HCT116 (cell line): Measurements from ENCODE around the gene SPDYE16. TPM values are rescaled to one million over a fixed set of nuclear protein-coding genes. Genes with fewer than 3 reads are reported as not detected.

Experiments
- ATAC-seq: fragments of 200-7000 bp; cut with Tn5 transposase; 2 replicates; pipeline ENCODE4 v1.9.1; 2020; ENCODE audit warnings: mild to moderate bottlenecking, moderate library complexity
- BruUV-seq: library from RNA; stranded (reverse); fragments of 400-500 nt; replicated peaks from 2 replicates; lab custom pipeline; 2021; lab: Mats Ljungman, UMichigan
- CTCF ChIA-PET: fragments of 300-600 bp; sonication (Branson Sonifier 250); formaldehyde crosslinking; loops from one replicate; lab custom pipeline; 2021; ENCODE audit warnings: antibody characterized with exemption; lab: Charles Lee
- POLR2A ChIA-PET: fragments of 300-600, 350-600 bp; sonication (Branson Sonifier 250); formaldehyde crosslinking; loops from one replicate; lab custom pipeline; 2021; ENCODE audit warnings: antibody characterized with exemption; lab: Charles Lee
- RAD21 ChIA-PET, 2 experiments: fragments of 300-600 bp; sonication (Branson Sonifier 250); formaldehyde crosslinking; loops; one replicate each; lab custom pipeline; 2023; ENCODE audit warnings: low total read pairs in 2 of 2; ENCODE audit not compliant: uncharacterized antibody in 2 of 2, unreplicated experiment in 2 of 2, low non-redundant PET in 1 of 2; lab: Charles Lee
- DNase-seq: peaks from one replicate; pipeline ENCODE4 v3.0.0-alpha.2; 2010; ENCODE audit warnings: low read depth, low spot score
- H2AFZ ChIP-seq: fragments of 200-600 bp; shearing (Covaris generic), sonication (generic); 2 replicates; pipeline ENCODE4 v1.6.1; 2017; ENCODE audit warnings: low read depth, mixed run types, mixed read lengths, antibody characterized with exemption, low read length; ENCODE audit not compliant: poor library complexity, severe bottlenecking
- H3K27ac ChIP-seq: 2 replicates; pipeline ENCODE4 v1.5.1; 2012; ENCODE audit warnings: low read depth, low read length
- H3K27me3 ChIP-seq: fragments of 200-600 bp; sonication (generic); 2 replicates; pipeline ENCODE4 v1.6.1; 2016; ENCODE audit warnings: mixed run types, low read length, mixed read lengths; ENCODE audit not compliant: insufficient read depth
- H3K36me3 ChIP-seq, 2 experiments: fragments of 200-500 bp in 1 of 2; fragments of 200-600 bp in 1 of 2; sonication (Bioruptor generic) in 1 of 2; sonication (generic) in 1 of 2; 2 replicates each; pipeline versions ENCODE4 v1.5.1 to v1.6.1; 2014 to 2016; ENCODE audit warnings: low read length in 2 of 2, inconsistent platforms in 1 of 2, mixed read lengths in 1 of 2, mixed run types in 1 of 2; ENCODE audit not compliant: insufficient read depth in 2 of 2, control insufficient read depth in 1 of 2
- H3K4me1 ChIP-seq, 2 experiments: fragments of 200-600 bp in 1 of 2; sonication (generic) in 1 of 2; 2 replicates each; pipeline versions ENCODE4 v1.5.1 to v1.6.1; 2012 to 2017; ENCODE audit warnings: low read length in 2 of 2, inconsistent platforms in 1 of 2, mild to moderate bottlenecking in 1 of 2, mixed read lengths in 1 of 2, mixed run types in 1 of 2, moderate library complexity in 1 of 2; ENCODE audit not compliant: insufficient read depth in 2 of 2, control insufficient read depth in 1 of 2
- H3K4me2 ChIP-seq: fragments of 200-600 bp; sonication (generic); 2 replicates; pipeline ENCODE4 v1.6.1; 2017; ENCODE audit warnings: mixed run types, low read length, mixed read lengths
- H3K4me3 ChIP-seq, 2 experiments: fragments of 200-600 bp in 1 of 2; sonication (generic) in 1 of 2; replicated peaks in 1 of 2; 2 replicates each; pipeline ENCODE4 v1.5.1; 2011 to 2016; ENCODE audit warnings: low read length in 2 of 2, control low read depth in 1 of 2, low read depth in 1 of 2, mild to moderate bottlenecking in 1 of 2, mixed read lengths in 1 of 2, mixed run types in 1 of 2
- H3K79me2 ChIP-seq: fragments of 200-600 bp; sonication (generic); 2 replicates; pipeline ENCODE4 v1.6.1; 2017; ENCODE audit warnings: mild to moderate bottlenecking, mixed run types, low read length, moderate library complexity, mixed read lengths; ENCODE audit not compliant: insufficient read depth
- H3K9ac ChIP-seq: fragments of 200-600 bp; sonication (generic); 2 replicates; pipeline ENCODE4 v1.6.1; 2016; ENCODE audit warnings: low read length, mixed read lengths
- H3K9me2 ChIP-seq: fragments of 200-600 bp; sonication (generic), shearing (Covaris generic); 2 replicates; pipeline ENCODE4 v1.6.1; 2017; ENCODE audit warnings: mixed run types, mild to moderate bottlenecking, moderate library complexity; ENCODE audit not compliant: insufficient read depth
- H3K9me3 ChIP-seq, 2 experiments: fragments of 200-500 bp in 1 of 2; fragments of 200-600 bp in 1 of 2; sonication (Bioruptor generic) in 1 of 2; sonication (generic) in 1 of 2; 2 replicates each; pipeline ENCODE4 v1.6.1; 2014 to 2017; ENCODE audit warnings: low read length in 2 of 2, mixed read lengths in 2 of 2, inconsistent platforms in 1 of 2, low read depth in 1 of 2, mild to moderate bottlenecking in 1 of 2, mixed run types in 1 of 2, moderate library complexity in 1 of 2; ENCODE audit not compliant: control insufficient read depth in 1 of 2, insufficient read depth in 1 of 2
- H4K20me1 ChIP-seq: fragments of 200-600 bp; sonication (generic), shearing (Covaris generic); 2 replicates; pipeline ENCODE4 v1.6.1; 2017; ENCODE audit warnings: mixed run types, mild to moderate bottlenecking, moderate library complexity; ENCODE audit not compliant: insufficient read depth
- CTCF ChIP-seq, 3 experiments: fragments of 200-600 bp in 1 of 3; sonication (generic) in 1 of 3; IDR thresholded peaks in 2 of 3; conservative IDR thresholded peaks in 1 of 3; 2 replicates each; pipeline ENCODE4 v1.5.1; 2012 to 2017; ENCODE audit warnings: low read depth in 2 of 3, low read length in 2 of 3, antibody characterized with exemption in 1 of 3, borderline replicate concordance in 1 of 3, control low read depth in 1 of 3, mild to moderate bottlenecking in 1 of 3, mixed read lengths in 1 of 3, mixed run types in 1 of 3, moderate library complexity in 1 of 3; ENCODE audit not compliant: insufficient read depth in 1 of 3
- EGR1 ChIP-seq: IDR thresholded peaks from 2 replicates; pipeline ENCODE4 v1.6.1; 2012; ENCODE audit warnings: low read depth
- ELF1 ChIP-seq: IDR thresholded peaks from 2 replicates; pipeline ENCODE4 v1.6.1; 2012; ENCODE audit warnings: low read depth, borderline replicate concordance
- EZH2 ChIP-seq: fragments of 200-600 bp; sonication (generic); IDR thresholded peaks from 2 replicates; pipeline ENCODE4 v1.6.1; 2017; ENCODE audit warnings: antibody characterized with exemption, mixed run types
- JUND ChIP-seq: IDR thresholded peaks from 2 replicates; pipeline ENCODE4 v1.6.1; 2012
- POLR2A ChIP-seq: IDR thresholded peaks from 2 replicates; pipeline ENCODE4 v1.7.0; 2011; ENCODE audit warnings: borderline replicate concordance; ENCODE audit not compliant: insufficient read depth, insufficient read length; ENCODE audit errors: extremely low read depth
- POLR2AphosphoS5 ChIP-seq: IDR thresholded peaks from 2 replicates; pipeline ENCODE4 v1.6.1; 2011; ENCODE audit warnings: mild to moderate bottlenecking, low read depth, low read length, moderate library complexity
- SIN3A ChIP-seq: IDR thresholded peaks from 2 replicates; pipeline ENCODE4 v1.6.1; 2012; ENCODE audit warnings: low read depth
- SP1 ChIP-seq: IDR thresholded peaks from 2 replicates; pipeline ENCODE4 v1.6.1; 2012; ENCODE audit warnings: low read depth
- SRF ChIP-seq: IDR thresholded peaks from 2 replicates; pipeline ENCODE4 v1.6.1; 2012; ENCODE audit warnings: low read depth
- ZBTB33 ChIP-seq: IDR thresholded peaks from 2 replicates; pipeline ENCODE4 v1.6.1; 2011; ENCODE audit warnings: mild to moderate bottlenecking, low read length, moderate library complexity; ENCODE audit not compliant: insufficient replicate concordance; ENCODE audit errors: extremely low read depth
- ZFX ChIP-seq: fragments of 450-650 bp; IDR thresholded peaks from 2 replicates; pipeline ENCODE4 v1.6.1; 2017
- intact Hi-C: fragments of 100-400 bp; cut with micrococcal nuclease; formaldehyde crosslinking; loops from 2 replicates; pipeline ENCODE4 v1.10.0; 2022
- total RNA-seq: library from RNA; stranded (reverse); gene quantifications from one replicate; pipeline ENCODE4 v1.2.1, GENCODE V29; 2021; ENCODE audit not compliant: unreplicated experiment

Gene SPDYE16
- total RNA-seq, 1 experiment from 2014 or later = not detected

- Histone ChIP-seq H3K27me3 (no peaks in the 10 kb centered on the region), H2AFZ (no peak overlapping the region), H4K20me1 (no peaks in the 10 kb centered on the region), H3K4me2 (no peak overlapping the region), H3K4me1 (peaks cover 9 to 15% of the 10 kb centered on the region in 2 experiments), H3K9ac (no peak overlapping the region), H3K9me3 (no peaks in the 10 kb centered on the region), H3K36me3 (no peaks in the 10 kb centered on the region), H3K79me2 (no peaks in the 10 kb centered on the region), H3K27ac (no peak overlapping the region), H3K9me2 (no peaks in the 10 kb centered on the region), H3K4me3 (no peak overlapping the region)
- ChIA-PET CTCF (no interaction called here), POLR2A (no interaction called here), RAD21 (no interaction called here)
- no TSS peak for BruUV-seq
- no peak for ATAC-seq
- TF ChIP-seq SRF = no peak
- TF ChIP-seq JUND = no peak
- TF ChIP-seq POLR2A = no peak
- DNase-seq = no peak
- intact Hi-C loops = no loop called here
These were observed 27.1 kb downstream of the SPDYE16 start for GRCh38 chr7:76515999-76516443.

GRCh38 chr7:76514926-76515771 lies 27.9 kb downstream of the SPDYE16 start:
- no TSS peak for BruUV-seq
- ChIA-PET CTCF (no interaction called here), RAD21 (no interaction called here)
- TF ChIP-seq SIN3A = no peak
- TF ChIP-seq EGR1 = no peak
- TF ChIP-seq SRF = no peak
- TF ChIP-seq ZBTB33 = no peak
- no peak for TF ChIP-seq ELF1
- no peak for TF ChIP-seq EZH2
- TF ChIP-seq SP1 = no peak
- TF ChIP-seq CTCF (IDR thresholded peaks at IDR 0.05 in 2 of 3, conservative IDR thresholded peaks at IDR 0.05 in 1 of 3; ENCODE audit: borderline replicate concordance in 1 of 3, insufficient read depth in 1 of 3, low read depth in 2 of 3, low read length in 2 of 3) = no peak
- TF ChIP-seq POLR2AphosphoS5 = no peak
- TF ChIP-seq ZFX = no peak

More at GRCh38 chr7:76514926-76515771, 27.9 kb downstream of the SPDYE16 start:
- H4K20me1 ChIP-seq = no peaks in the 10 kb centered on the region
- H3K9me3 ChIP-seq = no peaks in the 10 kb centered on the region
- H3K4me1 ChIP-seq = peaks cover 14 to 21% of the 10 kb centered on the region in 2 experiments
- POLR2A ChIA-PET = no interaction called here
- no peak overlapping the region for H3K27ac ChIP-seq
- H3K4me2 ChIP-seq = no peak overlapping the region
- H3K9me2 ChIP-seq = no peaks in the 10 kb centered on the region
- no peak for ATAC-seq
- no peak overlapping the region for H3K4me3 ChIP-seq
- H3K36me3 ChIP-seq = no peaks in the 10 kb centered on the region
- H2AFZ ChIP-seq = no peak overlapping the region
- intact Hi-C loops = no loop called here
- no peaks in the 10 kb centered on the region for H3K79me2 ChIP-seq
- no peaks in the 10 kb centered on the region for H3K27me3 ChIP-seq
- no peak overlapping the region for H3K9ac ChIP-seq
- no peak for DNase-seq
